Activated naive CD8-positive, alpha-beta T cell treated with anti-CD3 and anti-CD28 coated beads, Interleukin-2, amount 50 U/mL, for 24 hours (primary cell): Measurements from ENCODE around the gene KCNJ9.

ENCODE experiments used
- ATAC-seq: fragments of 150-1000 bp; cut with Tn5 transposase; one replicate; pipeline ENCODE4 v1.10.0; 2021
- DNase-seq: peaks from one replicate; pipeline ENCODE4 v3.0.0; 2021
- H3K27ac Mint-ChIP-seq: one replicate; pipeline ENCODE4 v1.8.0; 2021; ENCODE audit warnings: mild to moderate bottlenecking, mixed read lengths
- H3K27me3 Mint-ChIP-seq: one replicate; pipeline ENCODE4 v1.8.0; 2021; ENCODE audit warnings: mixed read lengths
- H3K36me3 Mint-ChIP-seq: one replicate; pipeline ENCODE4 v1.8.0; 2021; ENCODE audit warnings: low read depth, mixed read lengths
- H3K4me1 Mint-ChIP-seq: one replicate; pipeline ENCODE4 v1.8.0; 2021; ENCODE audit warnings: mixed read lengths
- H3K4me3 Mint-ChIP-seq: one replicate; pipeline ENCODE4 v1.8.0; 2021; ENCODE audit warnings: mild to moderate bottlenecking, moderate library complexity, mixed read lengths
- H3K9me3 Mint-ChIP-seq: one replicate; pipeline ENCODE4 v1.8.0; 2021; ENCODE audit warnings: mixed read lengths

The KCNJ9 gene

DNA sequence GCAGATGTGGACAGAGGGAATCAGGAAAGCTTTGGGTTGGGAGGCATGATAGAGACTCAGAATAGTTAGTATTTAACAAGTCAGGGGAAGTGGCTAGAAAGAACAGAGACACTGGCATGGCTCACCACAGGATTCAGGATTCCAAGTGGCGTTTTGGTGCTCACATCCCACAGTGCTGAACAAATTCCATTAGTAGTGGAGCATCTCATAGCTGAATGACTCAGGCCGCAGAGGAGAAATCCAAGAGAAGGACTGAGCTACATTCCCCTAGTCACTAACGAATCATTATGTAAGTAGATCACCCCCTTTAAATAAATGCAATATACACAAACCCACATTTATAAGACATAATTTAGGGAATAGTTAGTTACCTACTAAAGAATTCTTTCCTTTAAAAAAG, 5.0 kb upstream of the KCNJ9 start:
- peaks cover 55% of the 10 kb centered on the region for H3K27me3 Mint-ChIP-seq

DNA sequence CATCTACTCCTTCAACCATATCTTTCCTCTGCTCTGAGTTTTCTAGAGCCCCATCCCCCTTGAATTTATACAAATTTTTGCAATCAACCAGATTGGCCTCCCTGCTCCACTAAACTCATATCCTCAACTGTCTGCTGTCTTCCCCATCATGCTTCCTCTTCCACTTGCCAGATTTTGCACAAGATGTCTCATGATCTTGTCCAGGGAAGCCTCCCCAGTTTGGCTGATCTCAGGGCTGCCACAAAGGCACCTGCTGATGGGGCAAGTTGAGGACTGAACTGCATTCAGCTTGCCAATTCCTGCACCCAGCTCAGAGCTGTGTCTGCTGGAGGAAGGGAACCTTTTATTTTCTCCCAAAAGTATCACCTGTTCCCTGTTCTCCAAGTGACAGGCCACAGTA, 3.9 kb upstream of the KCNJ9 start:
- no peak overlapping the region for H3K4me3 Mint-ChIP-seq
- no peak overlapping the region for H3K27ac Mint-ChIP-seq
- peaks cover 55% of the 10 kb centered on the region for H3K27me3 Mint-ChIP-seq
- peaks cover 19% of the 10 kb centered on the region for H3K4me1 Mint-ChIP-seq
- ATAC-seq (no peak), DNase-seq (no peak)
- H3K36me3 Mint-ChIP-seq = no peaks in the 10 kb centered on the region
- H3K9me3 Mint-ChIP-seq = no peaks in the 10 kb centered on the region

More for the DNA sequence above, 5.0 kb upstream of the KCNJ9 start:
- Mint-ChIP-seq H3K4me3 (no peak overlapping the region), H3K36me3 (no peaks in the 10 kb centered on the region), H3K4me1 (peaks cover 19% of the 10 kb centered on the region), H3K27ac (no peak overlapping the region), H3K9me3 (no peaks in the 10 kb centered on the region)
- ATAC-seq (no peak), DNase-seq (no peak)

DNA sequence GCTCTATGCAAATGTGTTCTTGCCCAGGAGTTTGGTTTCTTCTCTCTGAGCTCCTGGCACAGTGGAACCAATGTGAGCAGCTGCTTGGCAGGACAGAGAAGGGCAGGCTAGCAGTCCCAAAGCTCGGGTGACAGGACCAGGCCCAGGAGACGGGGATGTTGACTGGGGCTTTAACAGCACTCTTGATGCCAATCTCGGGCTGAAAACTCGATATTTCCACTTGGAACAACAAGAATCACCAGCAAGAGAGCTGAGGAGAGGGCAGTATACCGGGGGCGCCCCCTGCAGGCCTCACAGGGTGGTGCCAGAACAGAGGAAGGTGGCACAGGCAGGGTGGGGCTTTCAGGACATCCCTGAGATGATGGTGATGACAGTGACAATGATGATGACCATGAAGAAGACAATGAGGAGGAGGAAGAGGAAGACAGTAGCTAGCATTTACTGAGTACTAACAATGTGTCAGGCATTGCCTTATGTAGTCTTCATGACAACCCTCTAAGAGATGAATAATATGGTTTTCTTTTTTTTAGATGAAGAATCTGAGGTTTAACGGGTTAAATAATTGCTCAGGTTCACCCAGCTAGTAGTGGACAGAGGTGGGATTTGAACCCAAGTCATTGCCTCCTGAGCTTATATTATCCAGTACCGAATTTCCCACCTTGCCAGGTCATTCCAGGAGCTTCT, 2.7 kb upstream of the KCNJ9 start:
- H3K4me1 Mint-ChIP-seq = peaks cover 19% of the 10 kb centered on the region
- H3K36me3 Mint-ChIP-seq = no peaks in the 10 kb centered on the region
- ATAC-seq = peak; percentile 87
- no peaks in the 10 kb centered on the region for H3K9me3 Mint-ChIP-seq
- H3K27ac Mint-ChIP-seq = no peak overlapping the region
- peak; percentile 73 for DNase-seq
- peaks cover 59% of the 10 kb centered on the region for H3K27me3 Mint-ChIP-seq
- H3K4me3 Mint-ChIP-seq = no peak overlapping the region

DNA sequence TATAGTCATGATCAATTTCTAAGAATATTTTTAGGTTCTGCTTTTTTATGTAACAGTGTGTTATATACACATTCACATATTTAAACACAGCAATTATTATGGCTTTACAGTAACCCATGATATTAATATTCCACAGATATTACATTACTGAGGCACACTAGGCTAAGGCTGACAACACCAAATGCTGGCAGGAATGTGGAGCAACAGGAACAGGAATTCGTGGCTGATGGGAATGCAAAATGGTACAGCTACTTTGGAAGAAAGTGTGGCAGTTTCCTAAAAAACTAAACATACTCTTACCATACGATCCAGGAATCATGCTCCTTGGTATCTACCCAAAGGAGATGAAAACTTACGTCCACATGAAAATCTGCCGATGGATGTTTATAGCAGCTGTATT, 1.9 kb upstream of the KCNJ9 start:
- Mint-ChIP-seq H3K27me3 (peaks cover 59% of the 10 kb centered on the region), H3K27ac (no peak overlapping the region), H3K36me3 (peaks cover 4% of the 10 kb centered on the region), H3K4me1 (peaks cover 23% of the 10 kb centered on the region), H3K9me3 (no peaks in the 10 kb centered on the region), H3K4me3 (no peak overlapping the region)
- DNase-seq (no peak), ATAC-seq (no peak)

DNA sequence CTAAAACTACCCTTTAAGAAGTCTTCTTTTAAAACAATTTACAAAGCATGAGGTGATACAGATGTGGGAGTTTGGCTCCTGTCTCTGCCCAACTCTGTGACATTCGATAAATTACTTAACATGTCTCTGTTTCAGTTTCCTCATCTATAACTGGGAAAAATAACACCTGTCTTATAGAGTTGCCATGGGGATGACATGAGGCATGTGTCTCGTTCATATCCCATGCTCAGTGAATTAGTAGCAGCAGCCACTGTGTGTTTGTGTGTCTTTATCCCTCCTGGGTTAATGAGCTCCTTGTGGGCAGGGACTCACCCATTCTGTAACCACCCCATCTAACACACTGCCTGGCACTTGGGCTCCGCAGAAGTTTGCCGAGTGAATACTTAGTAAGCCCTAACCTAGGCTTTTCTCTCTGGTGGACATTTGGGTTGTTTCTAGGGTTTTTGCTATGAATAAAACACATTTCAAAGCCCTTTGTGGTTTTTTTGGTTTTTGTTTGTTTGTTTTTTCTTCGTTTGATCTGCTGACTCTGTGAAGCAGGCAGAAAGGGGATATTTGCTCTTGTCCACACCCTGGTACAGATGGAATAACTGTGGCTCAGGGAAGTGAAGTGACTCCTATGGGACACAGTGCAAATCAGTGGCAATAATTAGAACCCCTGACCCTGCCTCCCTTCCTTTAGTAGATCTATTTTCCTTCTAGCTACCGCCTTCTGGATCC, 797 bp upstream of the KCNJ9 start:
- ATAC-seq (peak; percentile 33), DNase-seq (no peak)
- Mint-ChIP-seq H3K4me1 (peaks cover 26% of the 10 kb centered on the region), H3K36me3 (peaks cover 9% of the 10 kb centered on the region), H3K27me3 (peaks cover 59% of the 10 kb centered on the region), H3K4me3 (no peak overlapping the region), H3K9me3 (no peaks in the 10 kb centered on the region), H3K27ac (no peak overlapping the region)

DNA sequence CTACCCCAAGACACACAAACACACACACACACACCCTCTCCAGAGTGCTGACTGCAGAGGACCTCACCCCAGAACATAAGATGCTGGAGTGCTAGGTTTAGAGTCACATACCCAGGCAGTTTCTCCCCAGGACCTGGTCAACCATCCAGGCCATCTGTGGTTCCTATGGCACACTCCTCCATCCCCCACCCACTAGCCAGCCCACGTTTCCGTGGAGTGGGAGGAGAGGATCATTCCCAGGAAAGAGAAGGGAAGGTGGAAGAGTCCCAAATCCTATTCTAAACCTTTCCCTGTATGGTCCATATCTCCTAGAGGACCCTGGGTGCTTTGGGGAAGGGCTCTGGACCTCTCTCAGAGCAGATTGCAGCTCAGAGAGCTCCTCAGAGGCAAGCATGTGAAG, 1.1 kb downstream of the KCNJ9 start:
- DNase-seq (no peak), ATAC-seq (no peak)
- peaks cover 26% of the 10 kb centered on the region for H3K4me1 Mint-ChIP-seq
- H3K27me3 Mint-ChIP-seq = peaks cover 46% of the 10 kb centered on the region
- no peak overlapping the region for H3K4me3 Mint-ChIP-seq
- no peak overlapping the region for H3K27ac Mint-ChIP-seq
- peaks cover 15% of the 10 kb centered on the region for H3K36me3 Mint-ChIP-seq
- no peaks in the 10 kb centered on the region for H3K9me3 Mint-ChIP-seq

DNA sequence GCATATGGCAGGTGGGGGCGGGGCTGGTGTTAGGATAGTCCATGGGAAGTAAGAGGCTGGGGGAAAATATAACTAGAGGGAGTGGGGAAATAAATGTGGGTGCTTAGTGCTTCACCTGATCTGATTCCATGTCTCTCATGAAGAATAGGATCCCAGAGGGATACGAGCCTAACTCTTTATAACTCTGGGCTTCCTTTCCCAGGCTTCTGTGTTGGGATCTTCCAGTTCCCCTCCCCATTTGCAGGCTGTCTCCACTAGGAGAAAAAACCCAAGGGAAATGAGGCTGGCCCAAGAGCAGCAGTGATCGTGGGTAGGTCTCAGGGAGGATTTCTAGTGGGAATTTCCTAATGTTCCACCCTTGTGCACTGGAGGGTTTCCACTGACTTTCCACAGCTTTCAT, 1.6 kb downstream of the KCNJ9 start:
- H3K27me3 Mint-ChIP-seq = peaks cover 43% of the 10 kb centered on the region
- H3K9me3 Mint-ChIP-seq = no peaks in the 10 kb centered on the region
- no peak overlapping the region for H3K27ac Mint-ChIP-seq
- no peak for DNase-seq
- H3K36me3 Mint-ChIP-seq = peaks cover 15% of the 10 kb centered on the region
- no peak for ATAC-seq
- H3K4me1 Mint-ChIP-seq = peaks cover 26% of the 10 kb centered on the region
- no peak overlapping the region for H3K4me3 Mint-ChIP-seq

DNA sequence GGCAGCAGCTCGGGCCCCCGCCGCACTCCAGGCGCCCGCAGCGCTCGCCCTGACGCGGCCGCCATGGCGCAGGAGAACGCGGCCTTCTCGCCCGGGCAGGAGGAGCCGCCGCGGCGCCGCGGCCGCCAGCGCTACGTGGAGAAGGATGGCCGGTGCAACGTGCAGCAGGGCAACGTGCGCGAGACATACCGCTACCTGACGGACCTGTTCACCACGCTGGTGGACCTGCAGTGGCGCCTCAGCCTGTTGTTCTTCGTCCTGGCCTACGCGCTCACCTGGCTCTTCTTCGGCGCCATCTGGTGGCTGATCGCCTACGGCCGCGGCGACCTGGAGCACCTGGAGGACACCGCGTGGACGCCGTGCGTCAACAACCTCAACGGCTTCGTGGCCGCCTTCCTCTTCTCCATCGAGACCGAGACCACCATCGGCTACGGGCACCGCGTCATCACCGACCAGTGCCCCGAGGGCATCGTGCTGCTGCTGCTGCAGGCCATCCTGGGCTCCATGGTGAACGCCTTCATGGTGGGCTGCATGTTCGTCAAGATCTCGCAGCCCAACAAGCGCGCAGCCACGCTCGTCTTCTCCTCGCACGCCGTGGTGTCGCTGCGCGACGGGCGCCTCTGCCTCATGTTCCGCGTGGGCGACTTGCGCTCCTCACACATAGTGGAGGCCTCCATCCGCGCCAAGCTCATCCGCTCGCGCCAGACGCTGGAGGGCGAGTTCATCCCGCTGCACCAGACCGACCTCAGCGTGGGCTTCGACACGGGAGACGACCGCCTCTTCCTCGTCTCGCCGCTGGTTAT, 2.8 kb downstream of the KCNJ9 start:
- H3K27me3 Mint-ChIP-seq = peaks cover 36% of the 10 kb centered on the region
- ATAC-seq (peak; percentile 60), DNase-seq (peak; percentile 77)
- H3K4me1 Mint-ChIP-seq = peaks cover 23% of the 10 kb centered on the region
- peak overlapping the region; percentile 52 for H3K4me3 Mint-ChIP-seq
- H3K9me3 Mint-ChIP-seq = no peaks in the 10 kb centered on the region
- H3K27ac Mint-ChIP-seq = no peak overlapping the region
- peaks cover 15% of the 10 kb centered on the region for H3K36me3 Mint-ChIP-seq

DNA sequence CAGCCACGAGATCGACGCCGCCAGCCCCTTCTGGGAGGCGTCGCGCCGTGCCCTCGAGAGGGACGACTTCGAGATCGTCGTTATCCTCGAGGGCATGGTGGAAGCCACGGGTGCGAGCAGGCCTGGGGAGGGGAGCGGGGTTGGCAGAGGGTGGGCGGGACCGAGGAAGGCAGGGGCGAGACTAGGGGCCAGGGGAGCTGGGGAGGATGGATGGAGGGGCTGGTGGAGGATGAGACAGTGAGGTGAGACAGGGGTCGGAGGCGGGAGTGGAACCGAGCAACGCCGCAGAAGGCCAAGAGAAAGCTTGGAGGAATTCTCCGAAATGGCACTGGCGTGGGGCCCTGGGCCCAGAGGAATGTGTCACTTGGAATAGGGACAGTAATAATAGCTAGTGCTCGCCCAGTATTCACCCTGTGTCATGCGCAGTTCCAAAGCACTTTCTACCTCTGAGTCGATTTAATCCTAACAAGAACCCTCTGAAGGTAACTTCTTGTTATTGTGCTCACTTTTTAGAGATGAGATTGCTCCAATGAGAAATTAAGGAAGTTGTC, 3.5 kb downstream of the KCNJ9 start:
- ATAC-seq (no peak), DNase-seq (no peak)
- Mint-ChIP-seq H3K36me3 (peaks cover 15% of the 10 kb centered on the region), H3K27me3 (peaks cover 31% of the 10 kb centered on the region), H3K9me3 (no peaks in the 10 kb centered on the region), H3K27ac (no peak overlapping the region), H3K4me3 (no peak overlapping the region), H3K4me1 (peaks cover 22% of the 10 kb centered on the region)

DNA sequence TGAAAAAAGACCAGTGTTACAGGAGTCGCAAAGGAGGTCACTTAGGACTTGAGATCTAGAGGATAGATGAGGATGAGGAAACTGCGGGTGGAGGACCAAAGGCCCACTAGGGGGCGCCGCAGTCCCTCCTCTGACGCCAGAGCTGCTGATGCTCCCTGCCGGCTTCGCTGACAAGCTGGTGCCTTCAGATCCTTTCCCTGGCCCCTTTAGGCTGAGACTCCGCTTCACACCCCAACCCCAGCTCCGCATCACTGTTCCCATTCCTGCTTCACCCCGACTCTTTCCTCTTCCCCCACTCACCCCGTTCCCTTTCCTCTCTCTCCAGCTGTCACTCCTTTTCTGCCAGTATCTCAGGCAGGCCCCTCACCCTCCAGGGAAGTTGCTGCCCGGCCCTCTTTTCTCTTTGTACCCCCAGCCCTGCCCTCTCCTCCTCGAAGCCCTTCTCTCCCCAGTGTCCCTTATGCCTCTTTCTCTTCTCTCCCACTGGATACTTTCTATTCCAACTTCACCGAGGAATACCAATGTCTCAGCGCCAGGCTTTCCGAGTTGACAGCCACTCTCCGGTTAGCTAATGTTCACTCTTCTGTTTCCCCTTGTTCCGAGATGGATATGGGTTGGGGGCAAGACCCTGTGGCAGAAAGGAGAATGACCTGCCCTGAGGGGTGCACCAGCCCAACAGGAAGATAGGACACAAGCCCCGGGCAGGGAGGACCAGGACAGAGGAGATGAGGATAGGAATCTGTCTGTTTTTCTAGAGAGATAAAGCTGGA, 4.5 kb downstream of the KCNJ9 start:
- no peak overlapping the region for H3K27ac Mint-ChIP-seq
- DNase-seq (peak; percentile 87), ATAC-seq (peak; percentile 52)
- no peaks in the 10 kb centered on the region for H3K9me3 Mint-ChIP-seq
- H3K27me3 Mint-ChIP-seq = peaks cover 20% of the 10 kb centered on the region
- H3K36me3 Mint-ChIP-seq = peaks cover 15% of the 10 kb centered on the region
- H3K4me1 Mint-ChIP-seq = peaks cover 12% of the 10 kb centered on the region
- no peak overlapping the region for H3K4me3 Mint-ChIP-seq

DNA sequence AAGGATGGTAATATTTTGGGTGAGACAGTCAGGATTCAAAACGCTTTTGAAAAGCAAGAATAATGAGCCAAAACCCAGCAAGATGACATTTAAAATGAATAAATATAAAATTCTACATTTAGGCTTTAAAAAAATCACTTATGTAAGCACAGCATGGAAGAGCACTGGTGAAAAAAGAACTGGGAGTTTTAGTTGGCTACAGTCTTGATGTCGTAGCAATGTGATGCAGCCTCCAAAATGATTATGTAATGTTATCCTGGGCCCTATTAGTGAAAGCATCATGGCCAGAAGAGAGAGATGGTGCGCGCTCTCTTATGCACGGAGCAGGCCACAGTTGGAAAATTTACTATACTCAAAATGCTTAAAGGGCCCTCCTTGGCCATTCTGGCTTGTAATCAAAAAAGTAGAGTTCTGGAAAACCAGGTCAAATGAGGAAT, 5.1 kb downstream of the KCNJ9 start:
- H3K4me3 Mint-ChIP-seq = no peak overlapping the region
- no peak overlapping the region for H3K27ac Mint-ChIP-seq
- DNase-seq (no peak), ATAC-seq (no peak)
- H3K27me3 Mint-ChIP-seq = peaks cover 15% of the 10 kb centered on the region
- H3K36me3 Mint-ChIP-seq = peaks cover 15% of the 10 kb centered on the region
- peaks cover 7% of the 10 kb centered on the region for H3K4me1 Mint-ChIP-seq
- no peaks in the 10 kb centered on the region for H3K9me3 Mint-ChIP-seq

DNA sequence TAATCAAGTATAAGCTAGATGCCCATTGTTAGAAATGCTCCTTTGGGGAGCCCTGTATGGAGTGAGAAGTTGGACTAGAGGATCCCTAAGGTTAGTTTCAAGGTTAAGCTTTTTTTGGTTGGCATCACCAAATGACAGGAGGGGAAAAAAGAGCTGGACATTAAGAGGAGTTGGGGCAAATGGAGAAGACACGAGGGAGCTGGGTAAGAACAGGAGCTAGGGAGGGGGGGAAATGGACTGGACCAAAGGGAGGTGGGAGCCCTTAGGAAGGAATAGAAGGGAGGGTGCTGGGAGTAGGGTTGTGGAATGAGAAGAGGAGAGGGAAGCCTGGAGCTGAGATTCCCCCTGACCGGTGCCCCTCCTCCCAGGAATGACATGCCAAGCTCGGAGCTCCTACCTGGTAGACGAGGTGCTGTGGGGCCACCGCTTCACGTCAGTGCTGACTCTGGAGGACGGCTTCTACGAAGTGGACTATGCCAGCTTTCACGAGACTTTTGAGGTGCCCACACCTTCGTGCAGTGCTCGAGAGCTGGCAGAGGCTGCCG, 5.9 kb downstream of the KCNJ9 start:
- Mint-ChIP-seq H3K4me1 (peaks cover 7% of the 10 kb centered on the region), H3K27ac (no peak overlapping the region), H3K4me3 (no peak overlapping the region), H3K9me3 (no peaks in the 10 kb centered on the region), H3K27me3 (peaks cover 10% of the 10 kb centered on the region), H3K36me3 (peaks cover 18% of the 10 kb centered on the region)
- DNase-seq (no peak), ATAC-seq (no peak)

DNA sequence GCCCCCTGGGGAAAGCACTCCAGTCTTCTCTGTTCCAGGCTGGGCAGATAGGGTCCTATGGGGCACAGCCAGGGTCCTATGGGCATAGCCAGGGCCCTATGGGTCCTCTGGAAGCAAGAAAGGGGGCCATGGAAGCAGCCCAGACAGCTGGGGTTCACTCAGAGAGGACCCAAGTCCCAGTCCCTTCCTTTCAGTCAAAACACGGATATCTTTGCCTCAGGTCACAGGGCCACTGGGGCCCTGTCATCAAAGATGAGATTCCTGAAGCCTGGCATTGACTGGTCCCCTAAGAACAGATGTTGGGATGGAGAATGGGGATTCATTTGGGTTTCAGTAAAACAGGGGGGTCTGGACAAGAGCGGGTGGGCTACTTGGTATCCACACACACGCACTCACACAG, 8.5 kb downstream of the KCNJ9 start:
- H3K4me1 Mint-ChIP-seq = peaks cover 5% of the 10 kb centered on the region
- no peak overlapping the region for H3K4me3 Mint-ChIP-seq
- ATAC-seq = no peak
- no peak for DNase-seq
- H3K27me3 Mint-ChIP-seq = no peaks in the 10 kb centered on the region
- H3K27ac Mint-ChIP-seq = no peak overlapping the region
- H3K36me3 Mint-ChIP-seq = peaks cover 13% of the 10 kb centered on the region
- no peaks in the 10 kb centered on the region for H3K9me3 Mint-ChIP-seq

DNA sequence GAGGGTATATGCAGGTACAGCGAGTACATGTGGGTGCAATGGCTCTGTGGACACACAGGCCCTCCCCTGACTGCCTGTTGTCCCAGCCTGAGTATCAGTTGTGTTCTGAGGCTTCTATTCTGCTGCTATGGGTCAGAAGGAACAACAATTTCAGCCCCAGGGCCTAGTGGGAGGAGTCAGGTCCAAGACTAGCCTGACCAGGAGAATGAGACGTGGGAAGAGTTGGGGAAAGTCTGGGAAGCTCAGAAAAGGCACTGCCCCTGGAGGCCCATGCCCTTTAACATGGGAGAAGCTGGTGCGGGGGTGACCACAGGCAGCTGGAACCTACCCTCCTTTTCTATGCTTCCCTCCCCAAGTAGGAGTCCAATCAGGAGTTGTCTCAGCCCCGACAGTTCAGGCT, 9.4 kb downstream of the KCNJ9 start:
- DNase-seq = no peak
- H3K36me3 Mint-ChIP-seq = peaks cover 7% of the 10 kb centered on the region
- H3K27me3 Mint-ChIP-seq = no peaks in the 10 kb centered on the region
- H3K27ac Mint-ChIP-seq = no peak overlapping the region
- H3K9me3 Mint-ChIP-seq = no peaks in the 10 kb centered on the region
- H3K4me3 Mint-ChIP-seq = no peak overlapping the region
- peaks cover 5% of the 10 kb centered on the region for H3K4me1 Mint-ChIP-seq
- no peak for ATAC-seq
